NB4 (cell line): ENCODE data around the gene SLC12A2.

Experiments
- CTCF ChIP-seq: IDR thresholded peaks from one replicate; pipeline ENCODE4 v1.5.1; 2012; ENCODE audit warnings: low read depth, low read length
- POLR2A ChIP-seq: IDR thresholded peaks from 2 replicates; pipeline ENCODE4 v1.6.1; 2011; ENCODE audit warnings: mild to moderate bottlenecking; ENCODE audit not compliant: insufficient read length; ENCODE audit errors: extremely low read depth
- TF ChIP-seq, protein P1 (sequence below): IDR thresholded peaks from 2 replicates; pipeline ENCODE4 v1.6.1; 2011; ENCODE audit warnings: low read depth, low read length

GRCh38 chr5:128228521-128228920 lies 145.0 kb downstream of the SLC12A2 start:
- TF ChIP-seq CTCF (no peak), POLR2A (no peak)
- TF ChIP-seq, protein P1, sequence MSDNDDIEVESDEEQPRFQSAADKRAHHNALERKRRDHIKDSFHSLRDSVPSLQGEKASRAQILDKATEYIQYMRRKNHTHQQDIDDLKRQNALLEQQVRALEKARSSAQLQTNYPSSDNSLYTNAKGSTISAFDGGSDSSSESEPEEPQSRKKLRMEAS = no peak
